NK-92 (cell line): ENCODE measurements around the gene GDA.
"Not testable (repeated sequence)": the region's sequence is repeated elsewhere in the genome, so short reads cannot be mapped to it uniquely, and the experiment has no call there.

Experiments
- DNase-seq: peaks from one replicate; lab custom pipeline; 2025; ENCODE audit not compliant: unreplicated experiment; lab: John Stamatoyannopoulos, UW

The GDA gene

GRCh38 chr9:72274441-72274840 is 125.2 kb downstream of the GDA start:
- no peak for DNase-seq

GRCh38 chr9:72274916-72275315 is 125.7 kb downstream of the GDA start:
- no peak for DNase-seq

- DNase-seq: no peak
Observed at GRCh38 chr9:72276429-72276828, 127.2 kb downstream of the GDA start.

- DNase-seq: no peak
Observed at GRCh38 chr9:72278959-72279358, 129.7 kb downstream of the GDA start.

- no peak for DNase-seq
Observed at GRCh38 chr9:72280913-72281500, 131.8 kb downstream of the GDA start.

- DNase-seq: no peak
Observed at GRCh38 chr9:72289401-72289800, 140.2 kb downstream of the GDA start.

GRCh38 chr9:72290311-72290710 is 141.1 kb downstream of the GDA start:
- DNase-seq: no peak

GRCh38 chr9:72291576-72291975 is 142.3 kb downstream of the GDA start:
- DNase-seq: not testable (repeated sequence)

- no peak for DNase-seq
Observed at GRCh38 chr9:72292256-72292682, 143.0 kb downstream of the GDA start.

GRCh38 chr9:72292874-72293607 is 143.8 kb downstream of the GDA start:
- DNase-seq: no peak

GRCh38 chr9:72294936-72295335 is 145.7 kb downstream of the GDA start:
- no peak for DNase-seq

GRCh38 chr9:72297516-72297915 is 148.3 kb downstream of the GDA start:
- no peak for DNase-seq

GRCh38 chr9:72299017-72299603 is 149.9 kb downstream of the GDA start:
- no peak for DNase-seq

- no peak for DNase-seq
Observed at GRCh38 chr9:72300873-72301272, 151.6 kb downstream of the GDA start.
